Measurements from ENCODE around the gene MCC.
"Not testable (repeated sequence)": the region's sequence is repeated elsewhere in the genome, so short reads cannot be mapped to it uniquely, and the experiment has no call there.

The MCC gene

GRCh38 chr5:113421693-113422092, 66.6 kb downstream of the MCC start:
- H3K4me1 Mint-ChIP-seq, result no peaks in the 10 kb centered on the region
- H3K27ac Mint-ChIP-seq, result peak overlapping the region; percentile 4
- no peak for DNase-seq
- no peaks in the 10 kb centered on the region for H3K9me3 Mint-ChIP-seq
- no peaks in the 10 kb centered on the region for H3K27me3 Mint-ChIP-seq (ENCODE audit: low read depth, poor library complexity)
- no peak overlapping the region for H3K4me3 Mint-ChIP-seq
- no peaks in the 10 kb centered on the region for H3K36me3 Mint-ChIP-seq (ENCODE audit: low read depth)
- TF ChIP-seq CTCF (IDR thresholded peaks at IDR 0.05), result no peak

GRCh38 chr5:113405530-113405929, 82.7 kb downstream of the MCC start:
- TF ChIP-seq CTCF (IDR thresholded peaks at IDR 0.05), result no peak

GRCh38 chr5:113404269-113404668, 84.0 kb downstream of the MCC start:
- no peak overlapping the region for H3K4me3 Mint-ChIP-seq
- no peak for TF ChIP-seq CTCF (IDR thresholded peaks at IDR 0.05)
- no peaks in the 10 kb centered on the region for H3K27me3 Mint-ChIP-seq (ENCODE audit: low read depth, poor library complexity)
- H3K4me1 Mint-ChIP-seq, result peaks cover 5% of the 10 kb centered on the region
- no peak overlapping the region for H3K27ac Mint-ChIP-seq
- H3K36me3 Mint-ChIP-seq (ENCODE audit: low read depth), result no peaks in the 10 kb centered on the region
- DNase-seq, result no peak
- H3K9me3 Mint-ChIP-seq, result no peaks in the 10 kb centered on the region

More at GRCh38 chr5:113405530-113405929, 82.7 kb downstream of the MCC start:
- DNase-seq, result no peak
- Mint-ChIP-seq H3K9me3 (no peaks in the 10 kb centered on the region), H3K4me3 (no peak overlapping the region), H3K27ac (no peak overlapping the region), H3K4me1 (peaks cover 5% of the 10 kb centered on the region), H3K36me3 (ENCODE audit: low read depth) (no peaks in the 10 kb centered on the region), H3K27me3 (ENCODE audit: low read depth, poor library complexity) (no peaks in the 10 kb centered on the region)

GRCh38 chr5:113397986-113398385, 90.3 kb downstream of the MCC start:
- H3K27me3 Mint-ChIP-seq (ENCODE audit: low read depth, poor library complexity); H3K4me3 Mint-ChIP-seq; H3K27ac Mint-ChIP-seq; H3K9me3 Mint-ChIP-seq; DNase-seq; H3K4me1 Mint-ChIP-seq; H3K36me3 Mint-ChIP-seq (ENCODE audit: low read depth): not testable (repeated sequence)

- no peak for DNase-seq
- H3K27ac Mint-ChIP-seq, result no peak overlapping the region
- no peaks in the 10 kb centered on the region for H3K36me3 Mint-ChIP-seq (ENCODE audit: low read depth)
- no peak for TF ChIP-seq CTCF (IDR thresholded peaks at IDR 0.05)
- H3K4me1 Mint-ChIP-seq, result no peaks in the 10 kb centered on the region
- H3K9me3 Mint-ChIP-seq, result no peaks in the 10 kb centered on the region
- no peak overlapping the region for H3K4me3 Mint-ChIP-seq
- H3K27me3 Mint-ChIP-seq (ENCODE audit: low read depth, poor library complexity), result no peaks in the 10 kb centered on the region
These were observed 91.2 kb downstream of the MCC start for GRCh38 chr5:113397046-113397445.

- TF ChIP-seq CTCF (IDR thresholded peaks at IDR 0.05), result no peak
- Mint-ChIP-seq H3K27me3 (ENCODE audit: low read depth, poor library complexity) (peaks cover 6% of the 10 kb centered on the region), H3K4me3 (no peak overlapping the region), H3K9me3 (no peaks in the 10 kb centered on the region), H3K4me1 (no peaks in the 10 kb centered on the region), H3K36me3 (ENCODE audit: low read depth) (no peaks in the 10 kb centered on the region), H3K27ac (no peak overlapping the region)
- DNase-seq, result no peak
These were observed 93.6 kb downstream of the MCC start for GRCh38 chr5:113394658-113395057.
